HG02840 (cell line): ENCODE measurements around the gene CERS4.
"Not testable (repeated sequence)": the region's sequence is repeated elsewhere in the genome, so short reads cannot be mapped to it uniquely, and the experiment has no call there.

Experiments used
- ATAC-seq: cut with Tn5 transposase; IDR thresholded peaks from one replicate; pipeline ENCODE4 v1.9.1; 2021; ENCODE audit warnings: mild to moderate bottlenecking, moderate library complexity, moderate number of reproducible peaks; ENCODE audit not compliant: unreplicated experiment, low FRiP score

The CERS4 gene

DNA sequence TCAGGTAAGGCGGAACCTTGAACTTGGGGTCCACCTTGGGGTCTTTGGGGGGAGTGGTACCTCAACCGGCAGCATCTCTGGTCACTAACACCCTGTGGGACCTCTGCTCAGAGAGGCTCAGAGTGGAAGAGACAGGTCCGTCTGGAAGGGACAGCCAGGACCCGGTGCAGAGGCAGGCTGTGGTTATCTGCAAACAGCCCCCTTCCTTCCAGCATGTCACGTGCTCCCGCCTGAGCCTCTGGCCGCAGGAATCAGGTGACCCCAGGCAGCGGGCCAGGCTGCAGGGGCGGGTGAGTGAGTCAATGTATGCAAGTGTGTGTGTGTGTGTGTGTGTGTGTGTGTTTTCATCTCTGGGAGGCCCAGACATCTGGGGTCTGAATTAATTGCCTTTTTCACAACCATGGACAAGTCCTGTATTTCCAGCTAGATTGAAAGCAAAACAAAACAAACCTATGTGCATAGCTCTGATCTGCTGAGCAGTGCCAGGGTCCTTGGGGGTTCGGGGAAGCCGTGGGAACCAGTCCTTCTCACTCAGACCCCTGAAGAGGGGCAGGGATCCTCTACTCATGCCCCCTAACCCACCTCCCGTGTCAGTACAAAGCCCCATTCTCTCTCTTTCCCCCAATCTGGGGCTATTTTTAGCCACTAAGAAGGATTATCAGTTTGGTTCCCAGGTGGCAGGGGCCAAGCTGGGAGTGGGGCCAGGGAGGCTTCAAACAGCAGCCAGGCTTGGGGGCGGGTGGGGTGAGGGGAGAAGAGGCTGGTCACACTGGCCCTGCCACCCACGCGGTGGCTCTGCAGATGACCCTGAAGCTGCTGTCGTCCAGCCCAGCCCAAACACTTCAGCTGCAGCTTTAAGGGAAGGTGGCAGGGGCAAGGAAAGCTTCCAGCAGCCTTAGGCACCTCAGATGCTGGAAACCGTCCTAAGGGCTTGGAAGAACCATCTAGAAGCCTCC, 31.4 kb downstream of the CERS4 start:
- no peak for ATAC-seq

DNA sequence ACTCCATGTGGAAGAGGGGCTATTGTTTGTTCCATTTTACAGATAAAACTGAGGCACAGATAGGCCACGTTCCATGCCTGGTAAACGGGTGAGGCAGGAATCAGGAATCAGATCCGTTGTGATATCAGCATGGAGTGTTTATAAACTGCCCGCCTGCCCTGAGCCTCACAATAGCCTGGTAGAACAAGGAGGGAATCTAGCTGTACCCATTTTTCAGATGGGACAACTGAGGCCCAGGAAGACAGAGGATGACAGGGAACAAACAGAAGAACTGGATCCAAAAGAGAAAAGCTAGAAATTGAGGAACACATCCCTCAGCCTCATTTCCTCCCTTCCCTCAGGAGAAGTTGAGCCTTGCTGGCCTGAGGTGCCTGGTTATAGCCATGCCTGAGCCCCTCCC, 32.5 kb downstream of the CERS4 start:
- no peak for ATAC-seq

GRCh38 chr19:8242211-8242821, 33.1 kb downstream of the CERS4 start:
- ATAC-seq = no peak

DNA sequence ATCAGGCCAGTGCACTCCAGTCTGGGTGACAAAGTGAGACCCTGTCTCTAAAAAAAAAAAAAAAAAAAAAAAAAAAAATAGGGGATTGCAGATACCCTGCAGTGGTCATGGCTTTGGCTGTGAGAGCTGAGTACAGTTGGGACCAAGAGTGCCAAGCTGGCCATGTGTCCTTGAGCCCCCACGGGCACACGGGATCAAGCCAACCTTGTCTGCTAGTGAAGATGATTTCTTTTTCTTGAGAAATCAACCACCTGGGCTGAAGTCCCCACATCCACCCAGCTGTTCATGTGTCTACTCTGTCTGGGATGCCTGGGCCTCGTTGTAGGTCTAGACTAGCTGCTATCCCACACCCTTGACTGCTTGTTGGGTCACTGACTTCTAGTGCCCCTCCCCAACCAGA, 34.0 kb downstream of the CERS4 start:
- ATAC-seq = no peak

GRCh38 chr19:8244442-8244841, 35.3 kb downstream of the CERS4 start:
- ATAC-seq = no peak

GRCh38 chr19:8245869-8246835, 37.0 kb downstream of the CERS4 start:
- no peak for ATAC-seq

DNA sequence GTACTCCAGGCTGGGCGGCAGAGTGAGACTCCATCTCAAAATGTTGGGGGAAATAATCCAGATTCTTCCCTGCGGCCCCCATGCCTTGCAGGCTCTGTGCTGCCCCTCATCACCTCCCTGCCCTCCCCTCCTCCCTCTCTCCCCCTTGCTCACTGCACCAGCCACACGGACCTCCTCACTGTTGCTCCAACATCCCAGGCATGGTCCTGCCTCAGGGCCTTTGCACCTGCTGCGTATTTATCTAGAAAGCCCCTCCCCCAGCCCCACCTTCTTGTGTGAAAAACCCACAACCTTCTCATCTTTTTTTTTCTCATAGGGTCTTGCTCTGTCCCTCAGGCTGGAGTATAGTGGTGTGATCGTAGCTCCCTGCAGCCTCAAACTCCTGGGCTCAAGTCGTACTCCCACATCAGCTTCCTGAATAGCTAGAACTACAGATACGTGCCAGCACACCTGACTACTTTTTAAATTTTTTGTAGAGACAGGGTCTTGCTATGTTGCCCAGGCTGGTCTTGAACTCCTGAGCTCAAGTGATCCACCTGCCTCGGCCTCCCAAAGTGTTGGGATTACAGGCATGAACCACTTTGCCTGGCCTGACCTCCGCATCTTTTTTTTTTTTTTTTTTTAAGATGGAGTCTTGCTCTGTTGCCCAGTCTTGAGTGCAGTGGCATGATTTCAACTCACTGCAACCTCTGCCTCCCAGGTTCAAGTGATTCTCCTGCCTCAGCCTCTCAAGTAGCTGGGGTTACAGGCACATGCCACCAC, 38.1 kb downstream of the CERS4 start:
- not testable (repeated sequence) for ATAC-seq

- ATAC-seq = no peak
Measured at GRCh38 chr19:8248348-8249328, 39.5 kb downstream of the CERS4 start.

DNA sequence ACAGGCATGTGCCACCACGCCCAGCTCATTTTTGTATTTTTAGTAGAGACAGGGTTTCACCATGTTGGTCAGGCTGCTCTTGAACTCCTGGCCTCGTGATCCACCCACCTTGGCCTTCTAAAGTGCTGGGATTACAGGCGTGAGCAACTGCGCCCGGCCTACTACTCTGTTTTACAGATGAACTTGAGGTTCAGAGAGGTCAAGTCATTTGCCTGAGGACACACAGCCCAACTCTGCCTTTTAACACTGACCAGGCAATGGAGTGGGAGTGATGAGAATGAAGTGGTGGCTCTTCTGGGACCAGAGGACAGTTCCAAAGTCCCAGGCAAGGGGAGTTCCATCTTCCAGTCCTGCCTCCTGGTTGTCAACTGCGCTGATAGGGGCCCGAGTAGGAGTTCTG, 41.4 kb downstream of the CERS4 start:
- ATAC-seq = no peak

DNA sequence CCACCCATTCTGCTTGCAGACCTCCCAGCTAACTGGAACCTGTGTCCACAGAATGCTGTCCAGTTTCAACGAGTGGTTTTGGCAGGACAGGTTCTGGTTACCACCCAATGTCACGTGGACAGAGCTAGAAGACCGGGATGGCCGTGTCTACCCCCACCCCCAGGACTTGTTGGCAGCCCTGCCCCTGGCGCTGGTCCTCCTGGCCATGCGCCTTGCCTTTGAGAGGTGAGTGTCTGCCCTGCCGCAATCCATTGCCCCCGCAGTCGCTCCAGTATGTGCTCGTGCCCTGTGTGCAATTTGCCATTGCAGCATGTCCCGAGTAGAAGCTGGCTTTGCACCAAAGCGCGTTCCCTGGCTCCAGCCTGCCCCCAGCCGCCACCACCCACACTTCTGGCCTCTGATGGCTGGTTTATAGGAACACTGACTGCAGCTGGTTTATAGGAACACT, 41.9 kb downstream of the CERS4 start:
- no peak for ATAC-seq

DNA sequence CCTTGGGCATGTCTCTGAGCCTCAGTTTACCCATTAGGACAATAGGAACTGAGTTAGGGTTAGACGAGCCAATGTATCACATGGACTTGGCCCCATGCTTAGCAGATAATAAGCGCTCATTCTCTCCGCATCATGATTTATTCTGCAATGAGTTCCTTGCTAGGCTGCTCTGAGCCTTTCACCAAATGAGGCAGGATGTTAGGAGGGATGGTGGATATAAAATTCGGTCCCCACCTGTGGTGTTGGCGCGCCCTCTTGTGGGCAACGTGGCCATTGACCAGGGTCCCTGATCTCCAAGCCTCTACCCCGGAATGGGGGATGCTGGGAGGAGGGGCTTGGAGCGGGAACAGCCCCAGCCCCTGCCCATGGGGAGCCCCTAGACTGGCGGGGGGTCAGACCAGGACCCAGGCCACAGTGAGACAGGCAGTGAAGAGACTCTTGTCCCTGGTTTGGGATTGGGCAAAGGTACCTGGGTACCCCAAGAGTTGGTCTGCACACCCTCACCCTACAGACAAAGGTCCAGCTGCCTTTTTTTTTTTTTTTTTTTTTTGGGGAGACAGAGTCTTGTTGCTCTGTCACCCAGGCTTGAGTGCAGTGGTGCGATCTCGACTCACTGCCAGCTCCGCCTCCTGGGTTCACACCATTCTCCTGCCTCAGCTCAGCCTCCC, 43.9 kb downstream of the CERS4 start:
- ATAC-seq = no peak

- no peak for ATAC-seq
Measured at GRCh38 chr19:8253678-8254077, 44.5 kb downstream of the CERS4 start.

GRCh38 chr19:8254286-8255001, 45.3 kb downstream of the CERS4 start:
- ATAC-seq = no peak

DNA sequence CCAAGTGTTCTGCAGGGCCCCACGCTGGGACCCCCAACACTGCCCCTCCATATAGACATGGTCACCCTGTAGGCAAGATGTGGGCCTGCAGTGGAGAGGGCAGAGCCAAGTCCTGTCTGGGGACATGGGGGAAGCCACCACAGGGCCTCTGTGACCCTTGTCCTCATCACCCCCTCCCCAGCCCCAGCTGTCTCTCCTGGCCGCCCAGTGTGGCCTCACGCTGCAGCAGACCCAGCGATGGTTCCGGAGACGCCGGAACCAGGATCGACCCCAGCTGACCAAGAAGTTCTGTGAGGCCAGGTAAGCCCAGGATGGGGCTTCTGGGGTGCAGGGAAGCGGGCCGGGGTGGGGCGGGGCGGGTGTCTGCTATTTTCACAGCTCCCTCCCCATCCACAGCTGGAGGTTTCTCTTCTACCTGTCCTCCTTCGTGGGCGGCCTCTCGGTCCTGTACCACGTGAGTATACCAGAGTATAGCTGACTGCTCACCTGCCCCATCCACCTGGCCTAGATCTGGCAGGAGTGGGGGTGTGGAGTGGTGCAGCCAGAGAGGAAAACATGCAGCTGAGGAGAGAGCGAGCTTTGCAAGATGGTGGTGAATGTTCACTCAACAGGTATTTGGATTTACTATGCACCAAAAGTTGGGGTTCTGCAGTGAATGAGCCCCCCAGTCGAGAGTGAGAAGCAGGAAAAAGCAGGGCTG, 46.4 kb downstream of the CERS4 start:
- no peak for ATAC-seq

GRCh38 chr19:8256276-8257051, 47.3 kb downstream of the CERS4 start:
- no peak for ATAC-seq

GRCh38 chr19:8257052-8257443, 47.9 kb downstream of the CERS4 start:
- ATAC-seq = no peak
